Right lobe of liver (tissue), 6 donors: ENCODE results near the gene UBE2E2. TPM values are rescaled to one million over a fixed set of nuclear protein-coding genes. Genes with fewer than 3 reads are reported as not detected.

ENCODE experiments used
- ATAC-seq, 4 donors: fragments of 200-7000 bp; cut with Tn5 transposase; one replicate each; pipeline ENCODE4 v1.9.1; 2020; ENCODE audit warnings: mild to moderate bottlenecking in 4 of 4, moderate library complexity in 4 of 4
- DNase-seq, 3 donors: peaks; one replicate each; pipeline ENCODE4 v3.0.0-alpha.2; 2020
- H3K27ac ChIP-seq, 3 donors: fragments of 200-600 bp; one replicate each; pipeline ENCODE4 v1.8.0; 2022
- H3K27me3 ChIP-seq, 2 donors: fragments of 200-600 bp; one replicate each; pipeline ENCODE4 v1.8.0; 2022
- H3K36me3 ChIP-seq, 4 donors: fragments of 200-600 bp; sonication (generic) in 1 of 4; one replicate each; pipeline versions ENCODE4 v1.5.1 to v1.8.0; 2017 to 2022; ENCODE audit warnings: control low read depth in 1 of 4
- H3K4me1 ChIP-seq, 4 donors: fragments of 200-600 bp; sonication (generic) in 1 of 4; one replicate each; pipeline versions ENCODE4 v1.5.1 to v1.8.0; 2017 to 2022; ENCODE audit warnings: control low read depth in 1 of 4
- H3K4me3 ChIP-seq, 3 donors: fragments of 200-600 bp; one replicate each; pipeline ENCODE4 v1.8.0; 2022
- H3K9me3 ChIP-seq, 4 donors: fragments of 200-600 bp; sonication (generic) in 1 of 4; one replicate each; pipeline versions ENCODE4 v1.5.1 to v1.8.0; 2017 to 2022; ENCODE audit warnings: control low read depth in 1 of 4
- POLR2A ChIP-seq: fragments of 450-650 bp; IDR thresholded peaks from one replicate; pipeline ENCODE4 v1.6.1; 2017; ENCODE audit warnings: antibody characterized with exemption, mild to moderate bottlenecking
- WGBS: methylation state at CpG from one replicate; pipeline ENCODE4 v1.1.6; 2018; ENCODE audit warnings: low coverage, low lambda C conversion rate; ENCODE audit not compliant: insufficient coverage; ENCODE audit errors: missing lambda C conversion rate; 5-methylcytosine and 5-hydroxymethylcytosine counted together
- intact Hi-C, 2 donors: fragments of 100-400 bp; cut with DNase I; formaldehyde crosslinking; loops; one replicate each; pipeline versions ENCODE4 v1.11.2 to v1.14.1; 2022
- total RNA-seq, 6 experiments: library from RNA; depleted of rRNA in 2 of 6; stranded (reverse); fragments of >200 nt in 2 of 6; fragmentation: NEBNext Ultra II Directional in 3 of 6; extraction: Animal tissue kit (Norgen Biotek cat#: 25700) in 3 of 6; gene quantifications; one replicate each; pipeline versions ENCODE4 v1.1.0 to v1.2.4, GENCODE V29; 2016 to 2023
- TF ChIP-seq, protein P1 (sequence below), 4 donors: fragments of 200-600 bp in 3 of 4; fragments of 450-650 bp in 1 of 4; IDR thresholded peaks; one replicate each; pipeline versions ENCODE4 v1.5.1 to v1.8.0; 2016 to 2022; ENCODE audit warnings: antibody characterized with exemption in 4 of 4, mild to moderate bottlenecking in 2 of 4
- donor health status: DM: no; HTN: yes; CAD: no.
- donor health status: DM: no; HTN: no; CAD: no.
- donor health status: DM: no; HTN: no; CAD: no.
- donor health status: DM: no; HTN: yes; CAD: no.
- donor health status: DM: no; HTN: yes; CAD: no.

The UBE2E2 gene
- total RNA-seq, 6 experiments from 2014 or later: 17.2 to 29.1 (median 18.1) TPM

GRCh38 chr3:23242106-23242505 lies 39.0 kb downstream of the UBE2E2 start:
- H3K27ac ChIP-seq: no peak overlapping the region
- WGBS: 81% methylated on average over 2 of the region's 2 CpGs
- H3K4me1 ChIP-seq: peaks cover 0 to 22% (median 4%) of the 10 kb centered on the region in 4 donors
- DNase-seq: no peak
- no peak overlapping the region for H3K4me3 ChIP-seq
- no peaks in the 10 kb centered on the region for H3K9me3 ChIP-seq
- H3K36me3 ChIP-seq: no peaks in the 10 kb centered on the region
- TF ChIP-seq POLR2A: no peak
- TF ChIP-seq, protein P1, sequence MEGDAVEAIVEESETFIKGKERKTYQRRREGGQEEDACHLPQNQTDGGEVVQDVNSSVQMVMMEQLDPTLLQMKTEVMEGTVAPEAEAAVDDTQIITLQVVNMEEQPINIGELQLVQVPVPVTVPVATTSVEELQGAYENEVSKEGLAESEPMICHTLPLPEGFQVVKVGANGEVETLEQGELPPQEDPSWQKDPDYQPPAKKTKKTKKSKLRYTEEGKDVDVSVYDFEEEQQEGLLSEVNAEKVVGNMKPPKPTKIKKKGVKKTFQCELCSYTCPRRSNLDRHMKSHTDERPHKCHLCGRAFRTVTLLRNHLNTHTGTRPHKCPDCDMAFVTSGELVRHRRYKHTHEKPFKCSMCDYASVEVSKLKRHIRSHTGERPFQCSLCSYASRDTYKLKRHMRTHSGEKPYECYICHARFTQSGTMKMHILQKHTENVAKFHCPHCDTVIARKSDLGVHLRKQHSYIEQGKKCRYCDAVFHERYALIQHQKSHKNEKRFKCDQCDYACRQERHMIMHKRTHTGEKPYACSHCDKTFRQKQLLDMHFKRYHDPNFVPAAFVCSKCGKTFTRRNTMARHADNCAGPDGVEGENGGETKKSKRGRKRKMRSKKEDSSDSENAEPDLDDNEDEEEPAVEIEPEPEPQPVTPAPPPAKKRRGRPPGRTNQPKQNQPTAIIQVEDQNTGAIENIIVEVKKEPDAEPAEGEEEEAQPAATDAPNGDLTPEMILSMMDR (IDR thresholded peaks at IDR 0.05): no peak
- peak in 1 of 4 donors; percentile 35 for ATAC-seq
- no peaks in the 10 kb centered on the region for H3K27me3 ChIP-seq
- intact Hi-C loops: no loop called here

- peak in 3 of 4 donors; percentile 29 to 61 (median 48) for ATAC-seq
- Histone ChIP-seq H3K4me1 (peaks cover 0 to 20% (median 4%) of the 10 kb centered on the region in 4 donors), H3K27me3 (no peaks in the 10 kb centered on the region), H3K27ac (no peak overlapping the region), H3K9me3 (no peaks in the 10 kb centered on the region), H3K4me3 (no peak overlapping the region), H3K36me3 (no peaks in the 10 kb centered on the region)
- intact Hi-C loops: no loop called here
- WGBS: 22% methylated on average over 2 of the region's 2 CpGs
- no peak for DNase-seq
- TF ChIP-seq POLR2A: no peak
- TF ChIP-seq, protein P1 (IDR thresholded peaks at IDR 0.05): no peak
These were observed 41.4 kb downstream of the UBE2E2 start for GRCh38 chr3:23244324-23245041.

DNA sequence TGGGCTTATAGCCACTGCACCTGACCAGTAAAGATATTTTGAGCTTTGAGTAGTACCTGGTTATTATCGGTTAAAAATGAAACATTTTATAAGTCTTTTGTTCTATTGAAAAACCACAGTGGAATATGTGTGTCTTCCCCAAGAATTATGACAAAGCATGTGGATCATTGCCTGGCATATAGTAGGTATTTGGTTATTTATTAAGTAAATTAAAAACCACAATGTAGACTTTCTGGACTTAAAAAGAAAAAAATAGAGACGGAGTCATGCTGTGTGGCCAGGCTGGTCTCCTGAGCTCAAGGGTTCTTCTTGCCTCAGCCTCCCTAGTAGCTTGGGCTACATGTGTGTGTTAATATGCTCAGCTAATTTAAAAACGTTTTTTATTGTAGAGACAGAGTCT lies 43.5 kb downstream of the UBE2E2 start:
- intact Hi-C loops: no loop called here
- Histone ChIP-seq H3K27me3 (no peaks in the 10 kb centered on the region), H3K4me1 (peaks cover 0 to 11% (median 0%) of the 10 kb centered on the region in 4 donors), H3K9me3 (no peaks in the 10 kb centered on the region), H3K4me3 (no peak overlapping the region), H3K36me3 (no peaks in the 10 kb centered on the region), H3K27ac (no peak overlapping the region)
- DNase-seq: no peak
- WGBS: 69% methylated on average over 3 of the region's 3 CpGs
- TF ChIP-seq, protein P1 (IDR thresholded peaks at IDR 0.05): no peak
- TF ChIP-seq POLR2A: no peak
- ATAC-seq: no peak

- intact Hi-C loops: no loop called here
- WGBS: 93% methylated on average over 6 of the region's 6 CpGs
- H3K27ac ChIP-seq: no peak overlapping the region
- H3K27me3 ChIP-seq: no peaks in the 10 kb centered on the region
- peaks cover 0 to 11% (median 0%) of the 10 kb centered on the region in 4 donors for H3K4me1 ChIP-seq
- DNase-seq (no peak), ATAC-seq (no peak)
- H3K9me3 ChIP-seq: no peaks in the 10 kb centered on the region
- TF ChIP-seq POLR2A: no peak
- TF ChIP-seq, protein P1 (IDR thresholded peaks at IDR 0.05): no peak
- no peaks in the 10 kb centered on the region for H3K36me3 ChIP-seq
- no peak overlapping the region for H3K4me3 ChIP-seq
These were observed 45.5 kb downstream of the UBE2E2 start for GRCh38 chr3:23248594-23249131.
